BJ (cell line): ENCODE data around the gene STRAP. TPM values are rescaled to one million over a fixed set of nuclear protein-coding genes. Genes with fewer than 3 reads are reported as not detected.
"Not testable (repeated sequence)": the region's sequence is repeated elsewhere in the genome, so short reads cannot be mapped to it uniquely, and the experiment has no call there.

Experiments
- CTCF ChIA-PET: fragments of 350-600 bp; formaldehyde crosslinking; extraction: SDS; loops from one replicate; lab custom pipeline; 2021; ENCODE audit warnings: antibody characterized with exemption, inconsistent platforms; lab: Yijun Ruan, JAX
- POLR2A ChIA-PET: fragments of 300-600 bp; sonication (Branson Sonifier 250); formaldehyde crosslinking; extraction: SDS; loops from one replicate; lab custom pipeline; 2021; ENCODE audit warnings: antibody characterized with exemption; lab: Charles Lee
- DNase-seq: peaks from one replicate; pipeline ENCODE4 v3.0.0-alpha.2; 2011; ENCODE audit warnings: low read depth
- H3K27me3 ChIP-seq: 2 replicates; pipeline ENCODE4 v1.6.0; 2011; ENCODE audit warnings: low read length; ENCODE audit not compliant: control insufficient read depth, insufficient read depth
- H3K36me3 ChIP-seq: 2 replicates; pipeline ENCODE4 v1.5.1; 2011; ENCODE audit warnings: low read length; ENCODE audit not compliant: control insufficient read depth, insufficient read depth
- H3K4me3 ChIP-seq: 2 replicates; pipeline ENCODE4 v1.5.1; 2011; ENCODE audit warnings: low read depth, mild to moderate bottlenecking, control low read depth, low read length
- polyA plus RNA-seq: library from polyadenylated mRNA; depleted of rRNA; stranded (reverse); fragments of >200 nt; gene quantifications from 2 replicates; pipeline ENCODE4 v1.2.3, GENCODE V29; 2011; rRNA removed
- TF ChIP-seq, protein P1 (sequence below): IDR thresholded peaks from 2 replicates; pipeline ENCODE4 v1.5.1; 2011; ENCODE audit warnings: low read depth, mild to moderate bottlenecking, control low read depth, inconsistent platforms, low read length, moderate library complexity; ENCODE audit not compliant: insufficient read depth

STRAP gene
- polyA plus RNA-seq, 1 experiment: 54.1 TPM

DNA sequence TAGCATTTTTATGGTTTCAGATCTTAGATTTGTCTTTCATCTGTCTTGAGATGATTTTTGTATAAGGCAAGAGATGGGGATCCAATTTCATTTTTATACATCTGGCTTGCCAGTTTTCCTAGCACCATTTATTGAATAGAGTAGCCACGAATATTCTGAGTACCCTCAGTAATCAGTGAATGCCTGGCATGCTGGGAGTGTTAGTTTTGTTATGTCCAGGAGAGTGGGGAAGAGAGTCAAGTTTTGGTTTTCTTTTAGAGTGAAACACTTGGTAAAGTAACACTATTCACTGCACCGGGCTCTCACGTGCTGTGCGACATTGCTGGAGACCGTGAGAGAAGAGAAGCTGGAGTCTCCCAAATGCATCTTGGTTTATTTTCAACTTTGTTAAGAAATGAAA is 60.3 kb downstream of the STRAP start:
- TF ChIP-seq, protein P1, sequence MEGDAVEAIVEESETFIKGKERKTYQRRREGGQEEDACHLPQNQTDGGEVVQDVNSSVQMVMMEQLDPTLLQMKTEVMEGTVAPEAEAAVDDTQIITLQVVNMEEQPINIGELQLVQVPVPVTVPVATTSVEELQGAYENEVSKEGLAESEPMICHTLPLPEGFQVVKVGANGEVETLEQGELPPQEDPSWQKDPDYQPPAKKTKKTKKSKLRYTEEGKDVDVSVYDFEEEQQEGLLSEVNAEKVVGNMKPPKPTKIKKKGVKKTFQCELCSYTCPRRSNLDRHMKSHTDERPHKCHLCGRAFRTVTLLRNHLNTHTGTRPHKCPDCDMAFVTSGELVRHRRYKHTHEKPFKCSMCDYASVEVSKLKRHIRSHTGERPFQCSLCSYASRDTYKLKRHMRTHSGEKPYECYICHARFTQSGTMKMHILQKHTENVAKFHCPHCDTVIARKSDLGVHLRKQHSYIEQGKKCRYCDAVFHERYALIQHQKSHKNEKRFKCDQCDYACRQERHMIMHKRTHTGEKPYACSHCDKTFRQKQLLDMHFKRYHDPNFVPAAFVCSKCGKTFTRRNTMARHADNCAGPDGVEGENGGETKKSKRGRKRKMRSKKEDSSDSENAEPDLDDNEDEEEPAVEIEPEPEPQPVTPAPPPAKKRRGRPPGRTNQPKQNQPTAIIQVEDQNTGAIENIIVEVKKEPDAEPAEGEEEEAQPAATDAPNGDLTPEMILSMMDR: no peak
- Histone ChIP-seq H3K4me3 (no peak overlapping the region), H3K27me3 (no peaks in the 10 kb centered on the region), H3K36me3 (no peaks in the 10 kb centered on the region)
- POLR2A ChIA-PET: no interaction called here
- DNase-seq: no peak
- CTCF ChIA-PET: interaction anchor here (0.8 kb wide), 1 partner anchor 10 kb away, joined by 3 read pairs; no protein-coding TSS in a partner anchor

DNA sequence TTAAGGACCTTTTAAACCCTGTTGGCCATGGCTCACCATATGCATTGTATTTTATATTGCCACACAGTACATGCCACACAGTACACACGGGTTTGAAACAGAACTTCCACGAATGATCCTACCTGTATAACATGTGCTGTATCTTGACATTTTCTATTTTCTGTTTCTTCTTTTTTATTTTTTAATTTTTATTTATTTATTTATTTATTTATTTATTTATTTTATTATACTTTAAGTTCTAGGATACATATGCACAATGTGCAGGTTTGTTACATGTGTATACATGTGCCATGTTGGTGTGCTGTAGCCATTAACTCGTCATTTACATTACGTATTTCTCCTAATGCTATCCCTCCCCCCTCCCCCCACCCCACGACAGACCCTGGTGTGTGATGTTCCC is 61.3 kb downstream of the STRAP start:
- H3K4me3 ChIP-seq, CTCF ChIA-PET, DNase-seq, H3K27me3 ChIP-seq, POLR2A ChIA-PET, H3K36me3 ChIP-seq: not testable (repeated sequence)

DNA sequence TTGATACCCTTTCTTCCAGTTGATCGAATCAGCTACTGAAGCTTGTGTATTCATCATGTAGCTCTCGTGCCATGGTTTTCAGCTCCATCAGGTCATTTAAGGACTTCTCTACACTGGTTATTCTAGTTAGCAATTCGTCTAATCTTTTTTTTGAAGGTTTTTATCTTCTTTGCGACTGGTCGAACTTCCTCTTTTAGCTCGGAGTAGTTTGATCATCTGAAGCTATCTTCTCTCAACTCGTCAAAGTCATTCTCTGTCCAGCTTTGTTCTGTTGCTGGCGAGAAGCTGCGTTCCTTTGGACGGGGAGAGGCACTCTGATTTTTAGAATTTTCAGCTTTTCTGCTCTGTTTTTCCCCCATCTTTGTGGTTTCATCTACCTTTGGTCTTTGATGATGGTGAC is 66.3 kb downstream of the STRAP start:
- H3K27me3 ChIP-seq, H3K36me3 ChIP-seq, POLR2A ChIA-PET, H3K4me3 ChIP-seq, DNase-seq: not testable (repeated sequence)
- CTCF ChIA-PET: interaction anchor here (1.4 kb wide), 1 partner anchor 10 kb away, joined by 4 read pairs; no protein-coding TSS in a partner anchor

Other genes with a start within 250 kb of the STRAP start
- 93.3 and 118 TPM in 2 replicates for gene EPS8, start 93.0 kb upstream of the STRAP start, polyA plus RNA-seq
- 22.6 and 31.1 TPM in 2 replicates for gene DERA, start 28.9 kb downstream of the STRAP start, polyA plus RNA-seq